Stimulated activated CD8-positive, alpha-beta memory T cell treated with anti-CD3 and anti-CD28 coated beads, Interleukin-4, amount 100 ng/mL, for 4 hours (primary cell): ENCODE data around the gene PTPRE.

Experiments
- DNase-seq, 2 donors: peaks; one replicate each; pipeline ENCODE4 v3.0.0-alpha.2; 2020; ENCODE audit warnings: low read depth in 2 of 2, low spot score in 1 of 2

Gene PTPRE

DNA sequence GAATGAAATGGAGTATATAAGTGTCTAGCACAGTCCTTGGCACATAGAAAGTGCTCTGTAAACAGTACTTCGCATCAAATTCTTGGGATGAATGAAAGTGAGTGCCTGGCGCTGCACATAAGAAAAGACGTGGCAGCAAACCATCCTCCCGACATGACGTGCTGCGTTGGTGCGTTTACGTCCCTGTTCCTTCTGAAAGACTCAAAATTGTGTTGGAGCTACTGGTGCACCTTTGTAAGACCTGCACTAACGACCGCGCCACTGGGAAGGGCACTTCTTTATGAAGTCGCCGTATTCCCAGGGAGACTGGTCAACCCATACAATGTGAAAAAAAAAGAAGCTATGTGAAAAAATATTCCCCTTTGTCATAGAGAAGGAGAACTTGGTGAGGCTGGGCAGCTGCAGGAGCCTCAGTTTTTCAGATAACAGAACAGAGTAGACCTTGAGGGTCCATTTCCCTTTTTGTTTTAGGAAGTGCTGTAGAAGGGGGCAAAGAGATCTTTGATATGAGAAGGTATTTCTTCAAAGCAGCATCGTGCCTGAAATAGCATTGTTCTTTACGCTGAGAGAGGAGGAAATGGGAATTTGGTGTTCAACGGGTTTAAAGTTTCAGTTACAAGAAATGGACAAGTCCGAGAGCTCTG, 91.7 kb downstream of the PTPRE start:
- DNase-seq: no peak

DNA sequence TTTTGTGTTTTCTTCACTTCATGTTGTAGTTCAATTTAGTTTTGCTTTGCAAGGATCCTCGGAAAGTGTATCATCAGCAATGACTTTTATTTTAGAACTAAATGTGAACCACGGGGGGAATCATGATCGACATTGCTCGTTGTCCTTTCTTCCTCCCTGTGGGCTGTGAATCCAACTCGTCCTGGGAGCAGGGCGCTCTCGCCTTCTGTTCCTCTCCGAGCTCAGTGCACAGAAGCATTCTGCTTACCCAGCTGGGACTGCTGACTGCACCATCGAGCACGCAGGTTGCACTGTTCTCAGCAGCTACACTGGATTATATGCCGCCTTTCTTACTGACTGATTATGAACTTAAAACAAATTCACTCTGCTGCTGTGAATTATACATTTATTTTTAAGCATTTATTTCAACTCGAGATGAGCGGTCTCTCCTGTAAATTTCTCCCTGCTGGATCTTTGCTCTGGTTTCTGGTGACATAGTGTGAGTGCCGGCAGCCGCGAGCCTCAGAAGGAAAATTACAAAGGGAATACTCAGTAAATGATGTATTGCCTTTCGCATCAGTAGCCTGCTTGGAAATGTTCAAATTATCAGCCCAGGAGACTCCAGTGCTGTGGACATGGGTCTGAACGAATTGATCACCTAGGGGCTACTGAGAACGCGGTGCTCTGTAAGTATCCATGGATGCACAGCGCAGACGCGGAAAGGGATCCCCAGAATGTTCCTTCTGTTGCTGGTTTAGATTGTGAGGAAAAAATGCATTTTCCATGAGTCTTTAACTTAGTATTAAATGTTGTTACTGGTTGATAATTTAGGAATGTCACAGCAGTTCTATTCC, 92.6 kb downstream of the PTPRE start:
- no peak for DNase-seq

GRCh38 chr10:128000471-128001362, 93.8 kb downstream of the PTPRE start:
- no peak for DNase-seq

DNA sequence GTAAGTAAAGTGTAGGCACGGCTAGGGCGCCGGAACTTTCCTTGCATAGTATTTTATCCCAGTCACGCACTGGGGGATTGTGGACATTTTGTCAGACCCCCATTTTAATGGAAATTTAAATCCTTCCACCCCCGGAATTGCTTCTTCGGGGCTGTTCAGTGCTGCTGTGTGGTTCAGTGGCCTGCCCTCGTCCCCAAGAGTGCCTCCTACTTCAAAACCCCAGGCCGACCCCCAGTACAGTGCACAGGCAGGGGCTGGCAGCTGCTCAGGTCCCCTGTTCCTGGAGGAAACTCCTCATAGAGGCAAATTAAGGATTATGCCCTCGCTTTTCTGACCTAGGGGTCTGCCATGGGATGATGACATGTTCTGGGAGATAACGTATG, 94.5 kb downstream of the PTPRE start:
- DNase-seq: no peak

- no peak for DNase-seq
Measured at GRCh38 chr10:128001849-128002248, 94.9 kb downstream of the PTPRE start.

- no peak for DNase-seq
Measured at GRCh38 chr10:128003521-128003920, 96.6 kb downstream of the PTPRE start.

DNA sequence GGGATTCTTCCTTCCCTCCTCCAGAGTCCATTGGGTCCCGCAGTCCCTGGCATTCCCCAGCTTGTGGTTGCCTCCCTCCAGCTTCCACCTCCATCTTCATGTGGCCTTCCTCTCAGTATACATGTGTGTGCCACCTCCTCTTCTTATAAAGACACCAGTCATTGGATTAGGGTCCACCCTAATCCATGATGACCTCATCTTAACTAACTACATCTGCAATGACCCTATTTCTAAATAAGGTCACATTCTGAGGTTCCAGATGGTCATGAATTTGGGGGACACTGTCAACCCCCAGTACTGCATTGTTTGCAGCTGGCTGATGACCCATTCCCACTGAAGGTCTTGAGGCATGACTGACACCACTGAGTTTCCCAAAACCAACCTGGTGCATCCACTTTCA, 99.0 kb downstream of the PTPRE start:
- no peak for DNase-seq

GRCh38 chr10:128007056-128007455, 100.2 kb downstream of the PTPRE start:
- no peak for DNase-seq

GRCh38 chr10:128007971-128008370, 101.1 kb downstream of the PTPRE start:
- no peak for DNase-seq

DNA sequence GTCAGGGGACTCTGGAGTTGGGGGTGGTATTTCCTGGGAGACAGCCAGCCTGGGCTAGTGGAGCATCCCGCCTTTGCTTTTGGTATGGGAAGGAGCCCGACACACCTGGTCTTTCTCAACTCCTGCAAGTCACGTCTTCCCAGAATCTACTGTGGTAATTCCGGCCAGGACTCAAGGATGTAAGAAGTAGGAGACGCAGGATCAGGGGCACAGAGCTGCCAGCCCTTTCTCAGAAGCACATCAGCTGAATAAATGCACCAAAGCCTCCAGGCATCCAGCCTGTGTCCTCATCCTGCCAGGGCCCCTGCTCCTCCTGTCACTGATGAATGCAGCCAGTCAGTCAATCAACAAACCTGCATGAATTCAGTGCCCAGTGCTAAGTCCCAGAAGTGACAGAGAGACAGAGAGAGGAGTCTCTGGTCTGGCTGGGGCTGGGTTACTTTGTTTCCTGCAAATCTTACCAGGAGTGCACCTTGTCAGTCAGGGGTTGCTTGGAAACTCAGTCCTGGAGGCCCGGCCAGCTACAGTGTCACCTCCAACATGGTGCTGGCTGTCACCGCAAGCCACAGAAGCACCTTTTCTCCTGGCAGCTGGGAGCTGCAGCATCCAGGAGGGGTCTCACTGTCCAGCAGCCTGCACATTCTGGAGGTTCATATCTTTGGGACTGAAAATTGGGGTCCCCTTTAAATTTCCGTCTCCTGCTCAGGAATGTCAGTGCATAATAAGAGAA, 101.8 kb downstream of the PTPRE start:
- DNase-seq: no peak

- no peak for DNase-seq
Measured at GRCh38 chr10:128009372-128010126, 102.6 kb downstream of the PTPRE start.

- DNase-seq: peak; percentile 65 to 91
Measured at GRCh38 chr10:128011059-128011979, 104.4 kb downstream of the PTPRE start.

DNA sequence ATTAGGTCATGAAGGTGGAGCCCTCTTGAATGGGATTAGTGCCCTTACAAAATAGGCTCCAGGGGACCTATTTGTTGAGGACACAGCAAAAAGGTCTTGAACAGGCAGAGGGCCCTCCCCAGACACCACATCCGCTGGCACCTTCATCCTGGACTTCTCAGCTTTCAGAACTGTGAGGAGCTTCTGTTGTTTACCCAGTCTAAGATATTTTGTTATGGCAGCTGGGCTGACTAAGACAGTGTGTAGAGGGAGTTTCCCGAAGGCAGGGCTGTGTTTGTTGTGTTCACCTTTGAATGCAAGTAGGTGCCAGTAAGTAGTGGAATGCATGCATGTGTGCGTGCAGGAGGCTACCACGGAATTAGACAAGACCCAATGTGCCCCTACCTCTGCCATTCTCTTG, 106.7 kb downstream of the PTPRE start:
- DNase-seq: no peak

DNA sequence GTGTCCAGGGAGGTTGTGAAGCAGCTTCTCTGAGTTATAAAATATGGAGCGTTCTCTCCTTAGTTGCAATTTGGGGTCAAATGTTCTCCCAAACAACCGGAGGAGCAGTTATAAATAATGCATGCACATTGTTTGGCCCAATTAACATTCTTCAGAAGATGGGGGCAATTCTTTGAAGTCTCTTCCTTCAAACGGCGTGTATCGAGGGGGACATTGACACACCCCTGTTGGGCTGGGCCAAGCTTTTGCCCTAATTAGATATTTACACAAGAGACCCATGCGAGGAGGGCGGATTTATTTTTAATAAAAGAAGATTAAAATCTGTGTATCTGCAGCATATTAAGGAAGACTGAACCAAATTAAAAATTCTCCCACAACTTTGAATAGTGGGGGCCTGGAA, 107.3 kb downstream of the PTPRE start:
- no peak for DNase-seq

DNA sequence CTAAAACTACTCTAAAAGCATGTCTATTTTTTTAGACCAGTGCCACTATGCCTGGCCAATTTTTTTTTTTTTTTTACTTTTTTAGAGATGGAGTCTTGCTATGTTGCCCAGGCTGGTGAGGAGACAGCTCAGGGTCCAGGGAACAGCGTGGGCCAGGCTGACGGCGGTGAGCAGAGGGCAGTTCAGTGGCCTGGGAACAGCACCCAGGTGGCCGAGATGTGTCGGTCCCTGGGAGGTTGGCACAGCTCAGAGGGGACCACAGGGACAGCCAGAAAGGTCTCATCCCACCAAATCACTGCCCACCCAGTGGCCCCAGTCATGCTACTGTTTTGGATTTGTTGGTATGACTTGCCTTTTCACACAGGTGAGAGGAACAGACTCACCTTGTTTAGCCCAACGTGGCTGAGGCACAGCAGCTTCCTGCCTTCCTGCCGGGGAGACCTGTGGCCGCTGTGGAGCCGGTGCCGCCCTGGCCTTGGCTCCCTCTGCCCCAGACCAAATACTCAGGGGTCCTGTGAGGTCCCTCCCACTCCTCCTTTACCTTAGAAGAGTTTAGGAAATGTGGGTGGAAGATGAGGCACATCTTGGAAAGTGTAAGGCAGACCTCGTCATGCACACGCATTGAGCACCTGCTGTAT, 109.6 kb downstream of the PTPRE start:
- no peak for DNase-seq

DNA sequence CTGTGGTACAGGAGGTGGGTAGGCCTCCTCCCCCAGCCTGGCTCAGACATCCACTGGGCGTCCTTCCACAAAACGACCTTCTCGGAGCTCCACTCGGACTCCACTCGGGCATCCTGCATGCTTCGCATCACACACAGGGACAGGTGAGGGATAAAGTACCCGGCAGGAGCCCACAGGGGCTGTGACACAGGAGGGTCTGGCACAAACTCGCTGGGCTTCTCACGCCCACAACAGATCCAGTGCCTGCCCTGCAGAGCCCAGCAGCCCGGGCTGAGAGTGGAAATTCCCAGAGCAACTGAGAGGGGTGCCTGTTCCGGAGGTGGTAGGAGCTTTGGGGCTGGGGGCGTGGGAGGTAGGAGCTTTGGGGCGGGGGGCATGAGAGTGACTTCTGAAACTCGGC, 110.9 kb downstream of the PTPRE start:
- no peak for DNase-seq

DNA sequence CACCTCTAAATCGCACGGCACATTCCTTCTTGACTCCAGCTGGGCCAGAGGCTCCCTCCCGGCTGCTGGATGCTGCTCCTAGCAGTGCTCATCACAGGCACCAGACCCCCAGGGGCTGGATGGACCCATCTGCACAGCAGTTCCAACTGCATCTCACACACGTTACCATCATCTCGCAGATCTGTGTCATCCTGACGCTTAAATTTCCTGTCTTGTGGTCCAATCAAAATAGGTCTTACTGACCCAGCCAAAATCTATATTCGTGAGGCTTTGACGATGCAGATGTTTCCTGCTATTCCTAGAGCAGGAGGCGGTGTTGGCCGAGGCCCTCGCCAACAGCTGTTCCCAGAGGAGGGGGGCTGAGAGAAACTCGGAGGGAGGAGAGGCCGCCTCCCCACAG, 111.3 kb downstream of the PTPRE start:
- DNase-seq: no peak

- DNase-seq: no peak
Measured at GRCh38 chr10:128018691-128019090, 111.8 kb downstream of the PTPRE start.
